Omental fat pad (tissue), 4 donors: ENCODE results near the gene ITGB2. TPM values are rescaled to one million over a fixed set of nuclear protein-coding genes. Genes with fewer than 3 reads are reported as not detected.

Experiments used
- ATAC-seq: fragments of 150-250 bp; one replicate; pipeline ENCODE4 v1.9.1; 2016; ENCODE audit warnings: mild to moderate bottlenecking, moderate library complexity; ENCODE audit not compliant: low FRiP score
- DNase-seq: peaks from one replicate; pipeline ENCODE4 v3.0.0-alpha.2; 2019; ENCODE audit warnings: low spot score
- total RNA-seq, 4 donors: library from RNA; depleted of rRNA; stranded (reverse); fragments of >200 nt; gene quantifications; one replicate each; pipeline ENCODE4 v1.1.0, GENCODE V29; 2016
- TF ChIP-seq, protein P1 (sequence below), 3 donors: fragments of 450-650 bp; IDR thresholded peaks; one replicate each; pipeline ENCODE4 v1.5.1; 2016 to 2017; ENCODE audit warnings: antibody characterized with exemption in 3 of 3, mild to moderate bottlenecking in 3 of 3, moderate library complexity in 2 of 3

ITGB2 gene
- total RNA-seq, 4 donors from 2014 or later = 98.5 to 581 (median 217) TPM

GRCh38 chr21:44949161-44949778 lies 28.6 kb upstream of the ITGB2 start:
- DNase-seq (no peak), ATAC-seq (no peak)
- TF ChIP-seq, protein P1, sequence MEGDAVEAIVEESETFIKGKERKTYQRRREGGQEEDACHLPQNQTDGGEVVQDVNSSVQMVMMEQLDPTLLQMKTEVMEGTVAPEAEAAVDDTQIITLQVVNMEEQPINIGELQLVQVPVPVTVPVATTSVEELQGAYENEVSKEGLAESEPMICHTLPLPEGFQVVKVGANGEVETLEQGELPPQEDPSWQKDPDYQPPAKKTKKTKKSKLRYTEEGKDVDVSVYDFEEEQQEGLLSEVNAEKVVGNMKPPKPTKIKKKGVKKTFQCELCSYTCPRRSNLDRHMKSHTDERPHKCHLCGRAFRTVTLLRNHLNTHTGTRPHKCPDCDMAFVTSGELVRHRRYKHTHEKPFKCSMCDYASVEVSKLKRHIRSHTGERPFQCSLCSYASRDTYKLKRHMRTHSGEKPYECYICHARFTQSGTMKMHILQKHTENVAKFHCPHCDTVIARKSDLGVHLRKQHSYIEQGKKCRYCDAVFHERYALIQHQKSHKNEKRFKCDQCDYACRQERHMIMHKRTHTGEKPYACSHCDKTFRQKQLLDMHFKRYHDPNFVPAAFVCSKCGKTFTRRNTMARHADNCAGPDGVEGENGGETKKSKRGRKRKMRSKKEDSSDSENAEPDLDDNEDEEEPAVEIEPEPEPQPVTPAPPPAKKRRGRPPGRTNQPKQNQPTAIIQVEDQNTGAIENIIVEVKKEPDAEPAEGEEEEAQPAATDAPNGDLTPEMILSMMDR (IDR thresholded peaks at IDR 0.05) = no peak

DNA sequence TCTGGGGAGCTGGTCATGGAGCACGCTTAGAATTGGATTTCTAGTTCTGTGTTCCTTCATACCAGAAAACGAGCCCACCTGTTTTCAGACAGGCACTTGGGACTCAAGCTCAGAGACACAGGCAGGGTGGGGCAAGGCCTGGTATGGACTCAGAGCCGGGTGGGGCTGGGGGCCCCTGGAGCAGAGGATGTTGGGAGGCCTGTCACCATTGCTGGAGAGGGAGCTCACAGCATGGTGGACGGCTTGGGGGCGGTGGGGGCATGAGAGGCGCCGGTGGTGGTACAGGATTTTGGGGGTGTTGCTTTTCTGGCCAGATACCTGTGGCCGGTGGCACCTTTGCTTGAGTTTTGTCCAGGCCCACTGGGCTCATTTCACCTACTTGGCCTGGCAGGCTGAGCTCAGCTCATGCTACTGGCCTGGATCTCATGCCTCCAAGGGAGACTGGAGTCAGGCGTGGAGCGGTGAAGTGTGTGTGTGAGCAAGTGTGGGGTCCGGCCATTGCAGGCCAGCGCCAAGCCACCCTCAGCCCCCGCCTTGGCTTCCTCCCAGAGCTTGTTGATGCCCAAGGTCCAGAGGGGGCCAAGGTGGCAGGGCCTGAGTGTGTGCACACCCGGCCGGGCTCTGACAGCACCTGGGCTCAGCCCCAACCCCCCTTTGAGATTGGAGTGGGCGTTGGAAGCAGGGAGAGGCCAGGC lies 27.9 kb upstream of the ITGB2 start:
- TF ChIP-seq, protein P1 (IDR thresholded peaks at IDR 0.05) = no peak
- DNase-seq = no peak
- no peak for ATAC-seq

DNA sequence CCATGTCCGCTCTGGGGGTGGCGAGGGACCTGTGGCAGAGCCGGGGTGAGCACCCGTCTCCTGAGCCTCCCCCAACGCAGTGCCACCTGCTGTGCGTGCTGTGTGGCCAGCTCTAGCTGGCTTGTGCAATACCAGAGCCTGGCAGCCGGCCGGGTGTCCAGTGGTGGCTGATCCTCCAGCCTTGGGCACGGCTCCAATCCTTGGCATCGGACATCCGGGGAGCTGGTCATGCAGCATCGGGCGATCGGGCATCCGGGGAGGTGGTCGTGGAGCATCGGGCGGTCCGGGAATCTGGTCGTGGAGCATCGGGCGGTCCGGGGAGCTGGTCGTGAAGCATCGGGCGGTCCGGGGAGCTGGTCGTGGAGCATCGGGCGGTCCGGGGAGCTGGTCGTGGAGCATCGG lies 27.2 kb upstream of the ITGB2 start:
- TF ChIP-seq, protein P1 (IDR thresholded peaks at IDR 0.05) = no peak
- DNase-seq (no peak), ATAC-seq (no peak)

GRCh38 chr21:44947111-44947929 lies 26.6 kb upstream of the ITGB2 start:
- ATAC-seq = no peak
- no peak for DNase-seq
- TF ChIP-seq, protein P1 (IDR thresholded peaks at IDR 0.05) = no peak

DNA sequence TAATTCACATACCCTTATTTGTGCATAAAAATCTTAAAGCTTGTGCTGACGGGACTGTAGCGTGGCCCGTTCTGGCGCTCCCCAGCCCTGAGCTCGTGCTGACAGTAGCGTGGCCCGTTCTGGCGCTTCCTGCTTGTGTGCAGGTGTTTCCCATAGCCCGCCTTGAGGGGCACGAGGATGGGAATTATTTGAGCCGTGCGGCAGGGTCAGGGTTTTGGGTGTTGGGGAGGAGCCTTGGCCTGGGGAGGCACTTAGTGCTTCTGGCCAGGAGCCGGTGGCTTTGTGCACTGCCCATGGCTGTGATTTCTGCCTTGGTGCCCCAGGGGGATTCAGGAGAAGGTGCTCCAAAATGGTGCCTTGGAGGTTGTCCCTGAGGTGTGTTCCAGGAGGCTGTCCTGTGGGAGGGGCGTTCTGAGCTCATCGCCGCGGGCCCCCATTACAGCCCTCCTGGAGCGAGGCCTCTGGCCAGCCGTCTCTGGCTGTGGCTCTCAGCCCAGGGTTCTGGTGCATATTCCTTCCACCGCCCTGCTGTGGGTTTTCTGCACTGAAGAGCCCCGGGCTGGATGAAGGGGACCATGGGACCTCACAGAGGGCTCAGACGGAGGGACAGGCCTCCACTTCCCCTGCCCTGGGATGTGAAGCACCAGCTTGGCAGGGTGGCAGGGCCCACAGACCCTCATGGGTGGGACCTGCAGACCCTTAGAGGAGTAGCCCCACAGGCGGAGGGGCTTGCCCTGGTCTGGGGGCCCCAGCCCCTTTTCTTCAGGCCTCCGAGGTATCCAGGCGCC lies 25.7 kb upstream of the ITGB2 start:
- ATAC-seq = no peak

GRCh38 chr21:44944596-44944995 lies 23.9 kb upstream of the ITGB2 start:
- ATAC-seq (no peak), DNase-seq (no peak)
- TF ChIP-seq, protein P1 (IDR thresholded peaks at IDR 0.05) = no peak

More for the DNA sequence above, 25.7 kb upstream of the ITGB2 start:
- TF ChIP-seq, protein P1 (IDR thresholded peaks at IDR 0.05) = no peak
- no peak for DNase-seq
